RWPE2 (cell line): ENCODE results near the gene CHCT1.
"Not testable (repeated sequence)": the region's sequence is repeated elsewhere in the genome, so short reads cannot be mapped to it uniquely, and the experiment has no call there.

Experiments
- ATAC-seq: fragments of 200-7000 bp; cut with Tn5 transposase; 3 replicates; pipeline ENCODE4 v1.9.1; 2021; ENCODE audit warnings: low read depth
- DNase-seq: peaks from one replicate; pipeline ENCODE4 v3.0.0-alpha.2; 2020; ENCODE audit warnings: low spot score
- H3K27ac ChIP-seq: fragments of 450-650 bp; 2 replicates; pipeline ENCODE4 v1.5.1; 2017; ENCODE audit warnings: mild to moderate bottlenecking; ENCODE audit not compliant: poor library complexity, severe bottlenecking
- H3K27me3 ChIP-seq: fragments of 250-450 bp; sonication (Bioruptor Pico); 2 replicates; pipeline ENCODE4 v1.5.1; 2021; ENCODE audit warnings: mild to moderate bottlenecking, moderate library complexity; ENCODE audit not compliant: insufficient read depth, poor library complexity, severe bottlenecking
- H3K36me3 ChIP-seq: fragments of 250-450 bp; sonication (Bioruptor Pico); 2 replicates; pipeline ENCODE4 v1.5.1; 2020; ENCODE audit warnings: low read depth, mild to moderate bottlenecking, moderate library complexity
- H3K4me1 ChIP-seq: fragments of 250-450 bp; sonication (Bioruptor Pico); 2 replicates; pipeline ENCODE4 v1.5.1; 2021; ENCODE audit warnings: mild to moderate bottlenecking, moderate library complexity; ENCODE audit not compliant: insufficient read depth, poor library complexity, severe bottlenecking
- H3K4me3 ChIP-seq: fragments of 250-450 bp; sonication (Bioruptor Pico); 2 replicates; pipeline ENCODE4 v1.5.1; 2021; ENCODE audit warnings: mild to moderate bottlenecking, moderate library complexity; ENCODE audit not compliant: severe bottlenecking
- H3K9me3 ChIP-seq: fragments of 250-450 bp; sonication (Bioruptor Pico); 2 replicates; pipeline ENCODE4 v1.5.1; 2021; ENCODE audit warnings: mild to moderate bottlenecking, moderate library complexity; ENCODE audit not compliant: severe bottlenecking
- CTCF ChIP-seq: fragments of 450-650 bp; IDR thresholded peaks from one replicate; pipeline ENCODE4 v1.5.1; 2017; ENCODE audit warnings: mild to moderate bottlenecking, moderate library complexity; ENCODE audit not compliant: poor library complexity, severe bottlenecking

Gene CHCT1

GRCh38 chr17:60421273-60422161 lies 772 bp upstream of the CHCT1 start:
- no peaks in the 10 kb centered on the region for H3K9me3 ChIP-seq
- DNase-seq (no peak), ATAC-seq (peak; percentile 89)
- H3K27me3 ChIP-seq = no peaks in the 10 kb centered on the region
- no peaks in the 10 kb centered on the region for H3K4me1 ChIP-seq
- TF ChIP-seq CTCF = peak; percentile 86
- no peaks in the 10 kb centered on the region for H3K36me3 ChIP-seq
- H3K27ac ChIP-seq = no peak overlapping the region
- H3K4me3 ChIP-seq = no peak overlapping the region

GRCh38 chr17:60423865-60424264 lies 1.6 kb downstream of the CHCT1 start:
- no peak for DNase-seq
- Histone ChIP-seq H3K4me1 (no peaks in the 10 kb centered on the region), H3K9me3 (no peaks in the 10 kb centered on the region), H3K27me3 (no peaks in the 10 kb centered on the region), H3K27ac (no peak overlapping the region), H3K36me3 (no peaks in the 10 kb centered on the region), H3K4me3 (no peak overlapping the region)
- TF ChIP-seq CTCF = no peak
- ATAC-seq = no peak

- DNase-seq (no peak), ATAC-seq (no peak)
- H3K27ac ChIP-seq = no peak overlapping the region
- no peaks in the 10 kb centered on the region for H3K4me1 ChIP-seq
- H3K36me3 ChIP-seq = no peaks in the 10 kb centered on the region
- TF ChIP-seq CTCF = no peak
- no peaks in the 10 kb centered on the region for H3K27me3 ChIP-seq
- no peak overlapping the region for H3K4me3 ChIP-seq
- no peaks in the 10 kb centered on the region for H3K9me3 ChIP-seq
These were observed 3.3 kb downstream of the CHCT1 start for GRCh38 chr17:60425626-60426025.

GRCh38 chr17:60426596-60426995 lies 4.3 kb downstream of the CHCT1 start:
- H3K9me3 ChIP-seq = no peaks in the 10 kb centered on the region
- H3K36me3 ChIP-seq = no peaks in the 10 kb centered on the region
- TF ChIP-seq CTCF = no peak
- H3K4me3 ChIP-seq = no peak overlapping the region
- ATAC-seq = no peak
- DNase-seq = no peak
- no peaks in the 10 kb centered on the region for H3K27me3 ChIP-seq
- H3K27ac ChIP-seq = no peak overlapping the region
- H3K4me1 ChIP-seq = no peaks in the 10 kb centered on the region

GRCh38 chr17:60428491-60428890 lies 6.2 kb downstream of the CHCT1 start:
- not testable (repeated sequence) for DNase-seq, ATAC-seq, H3K36me3 ChIP-seq, H3K27ac ChIP-seq, H3K4me3 ChIP-seq, H3K4me1 ChIP-seq, H3K27me3 ChIP-seq, H3K9me3 ChIP-seq

GRCh38 chr17:60430561-60430960 lies 8.3 kb downstream of the CHCT1 start:
- DNase-seq, H3K9me3 ChIP-seq, H3K36me3 ChIP-seq, H3K27ac ChIP-seq, H3K27me3 ChIP-seq, H3K4me3 ChIP-seq, H3K4me1 ChIP-seq, ATAC-seq: not testable (repeated sequence)

GRCh38 chr17:60433021-60433997 lies 11.0 kb downstream of the CHCT1 start:
- not testable (repeated sequence) for H3K27ac ChIP-seq, H3K4me3 ChIP-seq, H3K36me3 ChIP-seq, H3K4me1 ChIP-seq, ATAC-seq, DNase-seq, H3K27me3 ChIP-seq, H3K9me3 ChIP-seq
